K562 (cell line): Measurements from ENCODE around the gene LMNTD2. TPM values are rescaled to one million over a fixed set of nuclear protein-coding genes. Genes with fewer than 3 reads are reported as not detected.

Experiments used
- CHD1 ChIP-seq: fragments of 200-600 bp; sonication (generic); IDR thresholded peaks from one replicate; pipeline ENCODE4 v1.6.1; 2012; ENCODE audit warnings: mild to moderate bottlenecking, moderate library complexity, low read length, inconsistent platforms
- CREM ChIP-seq: IDR thresholded peaks from 2 replicates; pipeline ENCODE4 v1.6.1; 2014; ENCODE audit warnings: antibody characterized with exemption, low read depth
- FOXM1 ChIP-seq, 2 experiments: fragments of 450-650 bp in 1 of 2; sonication (generic) in 1 of 2; formaldehyde crosslinking in 1 of 2; IDR thresholded peaks; 2 replicates each; pipeline versions ENCODE4 v1.6.1 to v1.9.0; 2017 to 2022; ENCODE audit warnings: low read depth in 2 of 2, mild to moderate bottlenecking in 2 of 2, missing genetic modification reagents in 1 of 2, moderate library complexity in 1 of 2
- RBFOX2 ChIP-seq: fragments of 200-400 bp; formaldehyde crosslinking; IDR thresholded peaks from 2 replicates; pipeline ENCODE4 v1.6.1; 2017; ENCODE audit warnings: low read depth, mild to moderate bottlenecking, low read length, moderate library complexity
- SIN3A ChIP-seq, 2 experiments: fragments of 150-350 bp in 1 of 2; IDR thresholded peaks; 2 replicates each; pipeline ENCODE4 v1.6.1; 2011 to 2016; ENCODE audit warnings: borderline replicate concordance in 2 of 2, low read depth in 2 of 2, low read length in 2 of 2, mild to moderate bottlenecking in 2 of 2, moderate library complexity in 2 of 2; ENCODE audit not compliant: control insufficient read depth in 1 of 2
- U2AF1 ChIP-seq: fragments of 200-400 bp; formaldehyde crosslinking; optimal IDR thresholded peaks from 2 replicates; pipeline ENCODE3; 2017; ENCODE audit warnings: mild to moderate bottlenecking, low read depth, low read length, moderate library complexity
- ZNF644 ChIP-seq: fragments of 200-800 bp; sonication (Bioruptor generic); IDR thresholded peaks from 2 replicates; pipeline ENCODE4 v1.6.1; 2016; ENCODE audit warnings: low read depth, missing genetic modification characterization, missing compliant biosample characterization
- polyA plus RNA-seq, 8 experiments: library from polyadenylated mRNA; depleted of rRNA in 4 of 8; stranded (reverse) in 5 of 8; unstranded in 3 of 8; fragments of >200 nt; fragmentation: Nextera tagmentation in 2 of 8; fragmentation: Illumina TruSeq in 1 of 8; extraction: Ambion mirVana in 2 of 8; extraction: Trizol in 1 of 8; gene quantifications; 2 replicates each; pipeline versions ENCODE4 v1.2.1 to v1.2.3, GENCODE V29; 2011 to 2014; ENCODE audit warnings: inconsistent platforms in 1 of 8, missing spikeins in 1 of 8
- total RNA-seq, 7 experiments: library from RNA; depleted of rRNA in 6 of 7; stranded (reverse); fragments of >200 nt in 6 of 7; fragmentation: Illumina TruSeq in 2 of 7; extraction: Trizol in 2 of 7; gene quantifications; 2 replicates each; pipeline versions ENCODE4 v1.2.1 to v1.2.3, GENCODE V29; 2011 to 2021; ENCODE audit warnings: low replicate concordance in 1 of 7
- TF ChIP-seq, protein P1 (sequence below), 2 experiments: IDR thresholded peaks; 2 replicates each; pipeline ENCODE4 v1.6.1; 2011; ENCODE audit warnings: borderline replicate concordance in 1 of 2, control low read depth in 1 of 2, low read depth in 1 of 2, low read length in 1 of 2, mild to moderate bottlenecking in 1 of 2, mixed read lengths in 1 of 2, moderate library complexity in 1 of 2; ENCODE audit not compliant: insufficient read depth in 1 of 2, insufficient read length in 1 of 2, poor library complexity in 1 of 2, severe bottlenecking in 1 of 2; ENCODE audit errors: extremely low read depth in 1 of 2
- TF ChIP-seq, protein P2 (sequence below), 3 experiments: fragments of 200-800 bp in 1 of 3; fragments of 250-450 bp in 1 of 3; fragments of 450-650 bp in 1 of 3; sonication (Bioruptor Pico) in 1 of 3; sonication (Bioruptor generic) in 1 of 3; formaldehyde crosslinking in 1 of 3; IDR thresholded peaks; 2 replicates each; pipeline versions ENCODE4 v1.6.1 to v1.8.0; 2016 to 2022; ENCODE audit warnings: mild to moderate bottlenecking in 2 of 3, missing genetic modification characterization in 2 of 3, missing compliant biosample characterization in 1 of 3, moderate library complexity in 1 of 3
- TF ChIP-seq, protein P3 (sequence below): sonication (generic); formaldehyde crosslinking; IDR thresholded peaks from 2 replicates; pipeline ENCODE4 v1.8.1; 2023; ENCODE audit warnings: mild to moderate bottlenecking, missing genetic modification reagents
- TF ChIP-seq, protein P4 (sequence below): sonication (generic); formaldehyde crosslinking; IDR thresholded peaks from 2 replicates; pipeline ENCODE4 v1.8.1; 2023; ENCODE audit warnings: mild to moderate bottlenecking, missing genetic modification reagents
- TF ChIP-seq, protein P5 (sequence below): fragments of 250-450 bp; sonication (Bioruptor Pico); IDR thresholded peaks from 2 replicates; pipeline ENCODE4 v1.5.1; 2021; ENCODE audit warnings: mild to moderate bottlenecking

The LMNTD2 gene
- total and polyA plus RNA-seq, 9 of the 15 experiments (the other 6 are each of a cell fraction or from before 2014, with no cell fraction given): 0.48 to 4.2 (median 1.5) TPM; not detected in 3

DNA sequence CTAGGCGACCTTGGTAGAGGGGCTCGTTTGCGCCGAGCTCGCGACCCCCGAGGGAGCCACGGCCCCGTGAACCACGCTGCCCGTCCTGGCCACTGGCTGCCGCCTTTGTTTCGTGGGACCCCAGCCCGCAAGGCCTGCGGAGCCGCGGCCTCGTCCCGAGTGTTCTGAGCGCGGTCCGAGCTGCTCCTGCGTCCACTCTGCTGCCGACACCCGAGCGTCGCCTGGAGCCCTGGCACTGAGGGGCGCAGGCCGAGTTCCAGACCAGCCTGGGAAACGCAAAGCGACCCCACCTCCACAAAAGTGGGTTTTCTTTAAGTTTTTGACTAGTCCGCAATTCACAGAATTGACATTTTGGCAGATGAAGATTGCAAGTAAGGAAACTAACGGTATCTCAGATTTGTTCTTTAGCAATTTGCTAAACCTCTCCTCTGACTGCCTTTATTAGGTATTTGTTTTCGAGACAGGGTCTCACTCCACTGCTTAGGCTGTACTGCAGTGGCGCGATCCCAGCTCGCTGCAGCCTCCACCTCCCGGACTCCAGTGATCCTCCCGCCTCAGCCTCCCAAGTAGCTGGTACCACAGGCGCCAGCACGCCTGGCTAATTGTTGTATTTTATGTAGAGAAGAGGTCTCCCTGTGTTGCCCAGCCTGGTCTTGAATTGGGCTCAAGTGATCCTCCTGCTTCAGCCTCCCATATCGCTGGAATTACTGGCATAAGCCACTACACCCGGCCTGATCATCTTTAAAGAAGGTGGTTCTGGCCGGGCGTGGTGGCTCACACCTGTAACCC, 52.6 kb downstream of the LMNTD2 start (continued):
- TF ChIP-seq, protein P1, sequence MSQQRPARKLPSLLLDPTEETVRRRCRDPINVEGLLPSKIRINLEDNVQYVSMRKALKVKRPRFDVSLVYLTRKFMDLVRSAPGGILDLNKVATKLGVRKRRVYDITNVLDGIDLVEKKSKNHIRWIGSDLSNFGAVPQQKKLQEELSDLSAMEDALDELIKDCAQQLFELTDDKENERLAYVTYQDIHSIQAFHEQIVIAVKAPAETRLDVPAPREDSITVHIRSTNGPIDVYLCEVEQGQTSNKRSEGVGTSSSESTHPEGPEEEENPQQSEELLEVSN (IDR thresholded peaks at IDR 0.05; ENCODE audit: borderline replicate concordance in 1 of 2, extremely low read depth in 1 of 2, insufficient read depth in 1 of 2, insufficient read length in 1 of 2, low read depth in 1 of 2, low read length in 1 of 2, poor library complexity in 1 of 2, severe bottlenecking in 1 of 2): peak in 1 of 2 experiments; percentile 3
- TF ChIP-seq CREM (no peak), ZNF644 (tag) (no peak), U2AF1 (peak; percentile 84), CHD1 (peak; percentile 64), SIN3A (IDR thresholded peaks at IDR 0.05; ENCODE audit: borderline replicate concordance in 2 of 2, control insufficient read depth in 1 of 2, low read depth in 2 of 2, low read length in 2 of 2) (0 out of 4 replicates have a peak, but pooled peaks of 1 of the 2 experiments have one; percentile 2), RBFOX2 (peak; percentile 1), FOXM1 (IDR thresholded peaks at IDR 0.05; ENCODE audit: low read depth) (no peak), FOXM1 (CRISPR knock-in tag; IDR thresholded peaks at IDR 0.05; ENCODE audit: low read depth) (peak; percentile 33; the same call in 1 of the 2 replicates)
- TF ChIP-seq, protein P2, sequence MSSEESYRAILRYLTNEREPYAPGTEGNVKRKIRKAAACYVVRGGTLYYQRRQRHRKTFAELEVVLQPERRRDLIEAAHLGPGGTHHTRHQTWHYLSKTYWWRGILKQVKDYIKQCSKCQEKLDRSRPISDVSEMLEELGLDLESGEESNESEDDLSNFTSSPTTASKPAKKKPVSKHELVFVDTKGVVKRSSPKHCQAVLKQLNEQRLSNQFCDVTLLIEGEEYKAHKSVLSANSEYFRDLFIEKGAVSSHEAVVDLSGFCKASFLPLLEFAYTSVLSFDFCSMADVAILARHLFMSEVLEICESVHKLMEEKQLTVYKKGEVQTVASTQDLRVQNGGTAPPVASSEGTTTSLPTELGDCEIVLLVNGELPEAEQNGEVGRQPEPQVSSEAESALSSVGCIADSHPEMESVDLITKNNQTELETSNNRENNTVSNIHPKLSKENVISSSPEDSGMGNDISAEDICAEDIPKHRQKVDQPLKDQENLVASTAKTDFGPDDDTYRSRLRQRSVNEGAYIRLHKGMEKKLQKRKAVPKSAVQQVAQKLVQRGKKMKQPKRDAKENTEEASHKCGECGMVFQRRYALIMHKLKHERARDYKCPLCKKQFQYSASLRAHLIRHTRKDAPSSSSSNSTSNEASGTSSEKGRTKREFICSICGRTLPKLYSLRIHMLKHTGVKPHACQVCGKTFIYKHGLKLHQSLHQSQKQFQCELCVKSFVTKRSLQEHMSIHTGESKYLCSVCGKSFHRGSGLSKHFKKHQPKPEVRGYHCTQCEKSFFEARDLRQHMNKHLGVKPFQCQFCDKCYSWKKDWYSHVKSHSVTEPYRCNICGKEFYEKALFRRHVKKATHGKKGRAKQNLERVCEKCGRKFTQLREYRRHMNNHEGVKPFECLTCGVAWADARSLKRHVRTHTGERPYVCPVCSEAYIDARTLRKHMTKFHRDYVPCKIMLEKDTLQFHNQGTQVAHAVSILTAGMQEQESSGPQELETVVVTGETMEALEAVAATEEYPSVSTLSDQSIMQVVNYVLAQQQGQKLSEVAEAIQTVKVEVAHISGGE (CRISPR knock-in tag; IDR thresholded peaks at IDR 0.05): no peak
- TF ChIP-seq, protein P3, sequence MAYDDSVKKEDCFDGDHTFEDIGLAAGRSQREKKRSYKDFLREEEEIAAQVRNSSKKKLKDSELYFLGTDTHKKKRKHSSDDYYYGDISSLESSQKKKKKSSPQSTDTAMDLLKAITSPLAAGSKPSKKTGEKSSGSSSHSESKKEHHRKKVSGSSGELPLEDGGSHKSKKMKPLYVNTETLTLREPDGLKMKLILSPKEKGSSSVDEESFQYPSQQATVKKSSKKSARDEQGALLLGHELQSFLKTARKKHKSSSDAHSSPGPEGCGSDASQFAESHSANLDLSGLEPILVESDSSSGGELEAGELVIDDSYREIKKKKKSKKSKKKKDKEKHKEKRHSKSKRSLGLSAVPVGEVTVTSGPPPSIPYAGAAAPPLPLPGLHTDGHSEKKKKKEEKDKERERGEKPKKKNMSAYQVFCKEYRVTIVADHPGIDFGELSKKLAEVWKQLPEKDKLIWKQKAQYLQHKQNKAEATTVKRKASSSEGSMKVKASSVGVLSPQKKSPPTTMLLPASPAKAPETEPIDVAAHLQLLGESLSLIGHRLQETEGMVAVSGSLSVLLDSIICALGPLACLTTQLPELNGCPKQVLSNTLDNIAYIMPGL (CRISPR knock-in tag): no peak
- TF ChIP-seq, protein P4, sequence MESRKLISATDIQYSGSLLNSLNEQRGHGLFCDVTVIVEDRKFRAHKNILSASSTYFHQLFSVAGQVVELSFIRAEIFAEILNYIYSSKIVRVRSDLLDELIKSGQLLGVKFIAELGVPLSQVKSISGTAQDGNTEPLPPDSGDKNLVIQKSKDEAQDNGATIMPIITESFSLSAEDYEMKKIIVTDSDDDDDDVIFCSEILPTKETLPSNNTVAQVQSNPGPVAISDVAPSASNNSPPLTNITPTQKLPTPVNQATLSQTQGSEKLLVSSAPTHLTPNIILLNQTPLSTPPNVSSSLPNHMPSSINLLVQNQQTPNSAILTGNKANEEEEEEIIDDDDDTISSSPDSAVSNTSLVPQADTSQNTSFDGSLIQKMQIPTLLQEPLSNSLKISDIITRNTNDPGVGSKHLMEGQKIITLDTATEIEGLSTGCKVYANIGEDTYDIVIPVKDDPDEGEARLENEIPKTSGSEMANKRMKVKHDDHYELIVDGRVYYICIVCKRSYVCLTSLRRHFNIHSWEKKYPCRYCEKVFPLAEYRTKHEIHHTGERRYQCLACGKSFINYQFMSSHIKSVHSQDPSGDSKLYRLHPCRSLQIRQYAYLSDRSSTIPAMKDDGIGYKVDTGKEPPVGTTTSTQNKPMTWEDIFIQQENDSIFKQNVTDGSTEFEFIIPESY (CRISPR knock-in tag): peak; percentile 35; the same call in 1 of the 2 replicates
- TF ChIP-seq, protein P5, sequence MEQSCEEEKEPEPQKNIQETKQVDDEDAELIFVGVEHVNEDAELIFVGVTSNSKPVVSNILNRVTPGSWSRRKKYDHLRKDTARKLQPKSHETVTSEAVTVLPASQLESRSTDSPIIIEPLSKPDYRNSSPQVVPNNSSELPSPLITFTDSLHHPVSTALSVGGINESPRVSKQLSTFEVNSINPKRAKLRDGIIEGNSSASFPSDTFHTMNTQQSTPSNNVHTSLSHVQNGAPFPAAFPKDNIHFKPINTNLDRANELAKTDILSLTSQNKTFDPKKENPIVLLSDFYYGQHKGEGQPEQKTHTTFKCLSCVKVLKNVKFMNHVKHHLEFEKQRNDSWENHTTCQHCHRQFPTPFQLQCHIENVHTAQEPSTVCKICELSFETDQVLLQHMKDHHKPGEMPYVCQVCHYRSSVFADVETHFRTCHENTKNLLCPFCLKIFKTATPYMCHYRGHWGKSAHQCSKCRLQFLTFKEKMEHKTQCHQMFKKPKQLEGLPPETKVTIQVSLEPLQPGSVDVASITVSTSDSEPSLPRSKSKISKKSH: no peak
